AG10803 (cell line): Measurements from ENCODE around the gene PIANP.
"Not testable (repeated sequence)": the region's sequence is repeated elsewhere in the genome, so short reads cannot be mapped to it uniquely, and the experiment has no call there.

ENCODE experiments used
- DNase-seq: peaks from one replicate; pipeline ENCODE4 v3.0.0; 2010; ENCODE audit warnings: low read depth
- H3K4me3 ChIP-seq: 2 replicates; pipeline ENCODE4 v1.5.1; 2011; ENCODE audit warnings: mild to moderate bottlenecking, low read length, control low read depth
- TF ChIP-seq, protein P1 (sequence below): conservative IDR thresholded peaks from 2 replicates; pipeline ENCODE4 v1.5.1; 2011; ENCODE audit warnings: mild to moderate bottlenecking, low read length, control low read depth, inconsistent platforms

Gene PIANP

DNA sequence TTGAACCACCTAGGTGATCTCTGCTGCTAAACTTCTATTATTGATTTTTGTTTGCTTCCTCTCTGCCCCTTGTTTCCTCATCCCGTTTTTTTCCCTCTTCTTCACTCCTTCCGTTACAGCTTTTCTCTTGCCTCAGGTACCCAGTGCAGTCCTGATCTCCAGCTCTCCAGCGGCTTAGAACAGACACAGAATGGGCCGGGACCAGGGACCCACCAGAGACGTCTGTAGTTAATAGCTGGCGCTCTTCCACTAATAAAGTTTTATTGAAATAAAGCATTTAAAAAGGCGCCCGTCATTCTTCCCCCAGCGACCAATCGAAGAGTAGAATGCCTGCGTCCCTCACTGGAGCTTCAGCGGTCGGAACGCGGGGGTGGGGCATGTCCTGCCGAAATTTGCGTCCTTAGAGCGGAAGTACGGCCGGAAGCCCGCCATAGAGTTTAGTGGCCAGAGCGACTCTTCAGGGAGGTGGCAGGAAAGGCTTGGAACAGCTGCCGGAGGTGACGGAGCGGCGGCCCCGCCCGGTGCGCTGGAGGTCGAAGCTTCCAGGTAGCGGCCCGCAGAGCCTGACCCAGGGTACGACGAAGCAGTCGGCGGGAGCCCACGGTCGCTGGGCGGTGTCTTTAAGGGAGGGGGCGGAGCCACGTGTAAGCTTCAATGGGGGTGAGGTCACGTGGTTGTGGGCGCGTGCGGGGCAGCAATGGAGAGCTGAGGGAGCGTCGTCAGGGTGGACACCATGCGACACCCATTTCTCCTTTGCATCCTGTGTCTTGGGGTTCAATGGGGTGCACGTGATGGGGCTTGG, 23.2 kb upstream of the PIANP start, which contains the start of gene COPS7A:
TSS of gene COPS7A (plus strand) at position 440 of the 802 bp plus-strand sequence. CDS start 611 bp downstream, outside the sequence.
- peak; percentile 96 for DNase-seq
- peak within 1 kb of the TSS; percentile 84 for H3K4me3 ChIP-seq
- TF ChIP-seq, protein P1, sequence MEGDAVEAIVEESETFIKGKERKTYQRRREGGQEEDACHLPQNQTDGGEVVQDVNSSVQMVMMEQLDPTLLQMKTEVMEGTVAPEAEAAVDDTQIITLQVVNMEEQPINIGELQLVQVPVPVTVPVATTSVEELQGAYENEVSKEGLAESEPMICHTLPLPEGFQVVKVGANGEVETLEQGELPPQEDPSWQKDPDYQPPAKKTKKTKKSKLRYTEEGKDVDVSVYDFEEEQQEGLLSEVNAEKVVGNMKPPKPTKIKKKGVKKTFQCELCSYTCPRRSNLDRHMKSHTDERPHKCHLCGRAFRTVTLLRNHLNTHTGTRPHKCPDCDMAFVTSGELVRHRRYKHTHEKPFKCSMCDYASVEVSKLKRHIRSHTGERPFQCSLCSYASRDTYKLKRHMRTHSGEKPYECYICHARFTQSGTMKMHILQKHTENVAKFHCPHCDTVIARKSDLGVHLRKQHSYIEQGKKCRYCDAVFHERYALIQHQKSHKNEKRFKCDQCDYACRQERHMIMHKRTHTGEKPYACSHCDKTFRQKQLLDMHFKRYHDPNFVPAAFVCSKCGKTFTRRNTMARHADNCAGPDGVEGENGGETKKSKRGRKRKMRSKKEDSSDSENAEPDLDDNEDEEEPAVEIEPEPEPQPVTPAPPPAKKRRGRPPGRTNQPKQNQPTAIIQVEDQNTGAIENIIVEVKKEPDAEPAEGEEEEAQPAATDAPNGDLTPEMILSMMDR = no peak

- no peak overlapping the region for H3K4me3 ChIP-seq
- TF ChIP-seq, protein P1 = no peak
- no peak for DNase-seq
Measured at GRCh38 chr12:6722863-6723262, 22.2 kb upstream of the PIANP start.

DNA sequence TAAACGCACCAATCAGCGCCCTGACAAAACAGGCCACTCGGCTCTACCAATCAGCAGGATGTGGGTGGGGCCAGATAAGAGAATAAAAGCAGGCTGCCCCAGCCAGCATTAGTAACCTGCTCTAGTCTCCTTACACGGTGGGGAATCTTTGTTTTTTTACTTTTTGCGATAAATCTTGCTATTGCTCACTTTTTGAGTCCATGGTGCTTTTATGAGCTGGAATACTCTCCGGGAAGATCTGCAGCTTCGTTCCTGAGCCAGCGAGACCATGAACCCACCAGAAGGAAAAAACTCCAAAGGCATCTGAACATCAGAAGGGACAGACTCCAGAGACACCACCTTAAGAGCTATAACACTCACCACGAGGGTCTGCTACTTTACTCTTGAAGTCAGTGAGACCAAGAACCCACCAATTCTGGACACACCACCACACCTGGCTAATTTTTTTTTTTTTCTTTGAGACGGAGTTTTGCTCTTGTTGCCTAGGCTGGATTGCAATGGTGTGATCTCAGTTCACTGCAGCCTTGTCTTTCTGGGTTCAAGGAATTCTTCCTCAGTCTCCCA, 16.3 kb upstream of the PIANP start:
- no peak for DNase-seq
- H3K4me3 ChIP-seq = no peak overlapping the region
- TF ChIP-seq, protein P1 = no peak

DNA sequence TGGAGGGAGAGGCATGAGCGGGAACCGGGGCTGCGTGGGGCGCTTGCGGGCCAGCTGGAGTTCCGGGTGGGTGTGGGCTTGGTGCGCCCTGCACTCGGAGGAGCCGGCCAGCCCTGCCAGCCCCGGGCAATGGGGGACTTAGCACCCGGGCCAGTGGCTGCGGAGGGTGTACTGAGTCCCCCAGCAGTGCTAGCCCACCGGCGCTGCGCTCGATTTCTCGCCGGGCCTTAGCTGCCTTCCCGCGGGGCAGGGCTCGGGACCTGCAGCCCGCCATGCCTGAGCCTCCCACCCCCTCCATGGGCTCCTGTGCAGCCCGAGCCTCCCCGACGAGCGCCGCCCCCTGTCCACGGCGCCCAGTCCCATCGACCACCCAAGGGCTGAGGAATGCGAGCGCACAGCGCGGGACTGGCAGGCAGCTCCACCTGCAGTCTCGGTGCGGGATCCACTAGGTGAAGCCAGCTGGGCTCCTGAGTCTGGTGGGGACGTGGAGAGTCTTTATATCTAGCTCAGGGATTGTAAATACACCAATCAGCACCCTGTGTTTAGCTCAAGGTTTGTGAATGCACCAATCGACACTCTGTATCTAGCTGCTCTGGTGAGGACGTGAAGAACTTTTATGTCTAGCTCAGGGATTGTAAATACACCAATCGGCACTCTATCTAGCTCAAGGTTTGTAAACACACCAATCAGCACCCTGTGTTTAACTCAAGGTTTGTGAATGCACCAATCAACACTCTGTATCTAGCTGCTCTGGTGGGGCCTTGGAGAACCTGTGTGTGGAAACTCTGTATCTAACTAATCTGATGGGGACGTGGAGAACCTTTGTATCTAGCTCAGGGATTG, 15.6 kb upstream of the PIANP start:
- DNase-seq = not testable (repeated sequence)

DNA sequence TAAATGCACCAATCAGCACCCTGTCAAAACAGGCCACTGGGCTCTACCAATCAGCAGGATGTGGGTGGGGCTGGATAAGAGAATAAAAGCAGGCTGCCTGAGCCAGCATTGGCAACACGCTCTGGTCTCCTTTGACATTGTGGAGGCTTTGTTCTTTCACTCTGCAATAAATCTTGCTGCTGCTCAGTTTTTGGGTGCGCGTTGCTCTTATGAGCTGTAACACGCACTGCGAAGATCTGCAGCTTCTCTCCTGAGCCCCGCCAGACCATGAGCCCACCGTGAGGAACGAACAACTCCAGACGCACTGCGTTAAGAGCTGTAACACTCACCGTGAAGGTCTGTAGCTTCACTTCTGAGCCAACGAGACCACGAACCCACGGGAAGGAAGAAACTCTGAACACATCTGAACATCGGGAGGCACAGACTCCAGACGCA, 8.4 kb upstream of the PIANP start:
- TF ChIP-seq, protein P1 = no peak
- DNase-seq = no peak
- H3K4me3 ChIP-seq = no peak overlapping the region

More for the DNA sequence above, 15.6 kb upstream of the PIANP start:
- H3K4me3 ChIP-seq = not testable (repeated sequence)

DNA sequence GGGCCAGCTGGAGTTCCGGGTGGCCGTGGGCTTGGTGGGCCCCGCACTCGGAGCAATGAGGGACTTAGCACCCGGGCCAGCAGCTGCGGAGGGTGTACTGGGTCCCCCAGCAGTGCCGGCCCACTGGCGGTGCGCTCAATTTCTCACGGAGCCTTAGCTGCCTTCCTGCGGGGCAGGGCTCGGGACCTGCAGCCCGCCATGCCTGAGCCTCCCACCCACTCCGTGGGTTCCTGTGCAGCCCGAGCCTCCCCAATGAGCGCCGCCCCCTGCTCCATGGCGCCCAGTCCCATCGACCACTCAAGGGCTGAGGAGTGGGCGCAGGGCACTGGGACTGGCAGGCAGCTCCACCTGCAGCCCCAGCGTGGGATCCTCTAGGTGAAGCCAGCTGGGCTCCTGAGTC, 7.7 kb upstream of the PIANP start:
- not testable (repeated sequence) for H3K4me3 ChIP-seq, DNase-seq

DNA sequence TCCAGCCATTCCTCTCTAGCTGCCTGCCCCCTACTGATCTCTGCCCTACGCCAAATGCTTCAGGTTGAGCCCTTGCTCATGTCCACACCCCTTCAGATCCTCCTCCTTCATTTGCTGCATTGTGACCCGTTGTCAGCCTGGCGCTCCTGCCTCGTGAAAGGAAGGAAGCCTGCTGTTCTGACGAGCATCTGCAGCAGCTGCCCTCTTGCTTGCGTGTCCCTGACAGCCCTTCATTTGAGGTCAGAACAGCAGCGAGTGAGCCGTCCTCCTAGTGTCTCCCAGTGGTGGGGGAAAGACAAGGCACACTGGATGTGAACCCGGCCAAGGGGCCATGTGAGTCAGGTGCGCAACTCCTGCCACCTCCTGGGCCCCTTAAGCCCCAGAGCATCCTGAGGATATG, 3.0 kb upstream of the PIANP start:
- no peak for DNase-seq

More for the DNA sequence above, 3.0 kb upstream of the PIANP start:
- TF ChIP-seq, protein P1 = no peak
- no peak overlapping the region for H3K4me3 ChIP-seq
